A549 (cell line): ENCODE measurements around the gene NDUFB8. TPM values are rescaled to one million over a fixed set of nuclear protein-coding genes. Genes with fewer than 3 reads are reported as not detected.

Experiments
- polyA plus RNA-seq, 4 experiments: library from polyadenylated mRNA; depleted of rRNA in 3 of 4; stranded (reverse); fragments of >200 nt; fragmentation: RNase III in 1 of 4; extraction: RNeasy Plus Mini Kit Qiagen cat#74134 plus additional on column Dnase treatment in 1 of 4; gene quantifications; 2 replicates in 3 of 4; 3 replicates in 1 of 4; pipeline ENCODE4 v1.2.3, GENCODE V29; 2011 to 2017

The NDUFB8 gene
- polyA plus RNA-seq, 2 of the 4 experiments (the other 2 are of a cell fraction), result 221 to 333 TPM

Other genes starting within 250 kb of the NDUFB8 start
- gene BLOC1S2, start 243.2 kb downstream of the NDUFB8 start, polyA plus RNA-seq (2011; rRNA removed), result 56.9 and 91.0 TPM in 2 replicates
- 87.6 to 90.9 TPM (median 88.5 TPM) in 3 replicates for gene BLOC1S2, start 243.2 kb downstream of the NDUFB8 start, polyA plus RNA-seq (2017; fragmentation: RNase III; extraction: RNeasy Plus Mini Kit Qiagen cat#74134 plus additional on column Dnase treatment)
- 0.06 and 0.26 TPM in 2 replicates for gene PKD2L1, start 199.6 kb downstream of the NDUFB8 start, polyA plus RNA-seq (2011; rRNA removed)
- gene PKD2L1, start 199.6 kb downstream of the NDUFB8 start, polyA plus RNA-seq (2017; fragmentation: RNase III; extraction: RNeasy Plus Mini Kit Qiagen cat#74134 plus additional on column Dnase treatment), result 0.08 to 0.11 TPM (median 0.10 TPM) in 3 replicates
- 329 and 348 TPM in 2 replicates for gene SCD, start 182.6 kb downstream of the NDUFB8 start, polyA plus RNA-seq (2011; rRNA removed)
- gene SCD, start 182.6 kb downstream of the NDUFB8 start, polyA plus RNA-seq (2017; fragmentation: RNase III; extraction: RNeasy Plus Mini Kit Qiagen cat#74134 plus additional on column Dnase treatment), result 157 to 496 TPM (median 416 TPM) in 3 replicates
- 0.05 and 0.08 TPM in 2 replicates for gene WNT8B, start 66.9 kb downstream of the NDUFB8 start, polyA plus RNA-seq (2011; rRNA removed)
- gene WNT8B, start 66.9 kb downstream of the NDUFB8 start, polyA plus RNA-seq (2017; fragmentation: RNase III; extraction: RNeasy Plus Mini Kit Qiagen cat#74134 plus additional on column Dnase treatment), result 0.04 to 0.05 TPM in 2 of 3 replicates, not detected in the other
- 7.1 and 9.2 TPM in 2 replicates for gene SEC31B, start 10.0 kb downstream of the NDUFB8 start, polyA plus RNA-seq (2011; rRNA removed)
- gene SEC31B, start 10.0 kb downstream of the NDUFB8 start, polyA plus RNA-seq (2017; fragmentation: RNase III; extraction: RNeasy Plus Mini Kit Qiagen cat#74134 plus additional on column Dnase treatment), result 4.5 to 6.8 TPM (median 6.2 TPM) in 3 replicates
- 21.6 and 26.4 TPM in 2 replicates for gene HIF1AN, start 6.1 kb upstream of the NDUFB8 start, polyA plus RNA-seq (2011; rRNA removed)
- gene HIF1AN, start 6.1 kb upstream of the NDUFB8 start, polyA plus RNA-seq (2017; fragmentation: RNase III; extraction: RNeasy Plus Mini Kit Qiagen cat#74134 plus additional on column Dnase treatment), result 13.4 to 16.4 TPM (median 15.3 TPM) in 3 replicates
- gene PAX2, start 215.7 kb upstream of the NDUFB8 start, polyA plus RNA-seq (2011; rRNA removed), result 0.05 and 0.06 TPM in 2 replicates
- 0.18 to 0.21 TPM (median 0.21 TPM) in 3 replicates for gene PAX2, start 215.7 kb upstream of the NDUFB8 start, polyA plus RNA-seq (2017; fragmentation: RNase III; extraction: RNeasy Plus Mini Kit Qiagen cat#74134 plus additional on column Dnase treatment)